WI38 (cell line): Measurements from ENCODE around the gene AGAP1.

Source experiments
- H3K4me3 ChIP-seq: 2 replicates; pipeline ENCODE4 v1.5.1; 2011; ENCODE audit warnings: low read depth, mild to moderate bottlenecking, control low read depth, low read length
- CTCF ChIP-seq: IDR thresholded peaks from 2 replicates; pipeline ENCODE4 v1.5.1; 2012; ENCODE audit warnings: low read depth, mild to moderate bottlenecking, control low read depth, low read length

The AGAP1 gene

DNA sequence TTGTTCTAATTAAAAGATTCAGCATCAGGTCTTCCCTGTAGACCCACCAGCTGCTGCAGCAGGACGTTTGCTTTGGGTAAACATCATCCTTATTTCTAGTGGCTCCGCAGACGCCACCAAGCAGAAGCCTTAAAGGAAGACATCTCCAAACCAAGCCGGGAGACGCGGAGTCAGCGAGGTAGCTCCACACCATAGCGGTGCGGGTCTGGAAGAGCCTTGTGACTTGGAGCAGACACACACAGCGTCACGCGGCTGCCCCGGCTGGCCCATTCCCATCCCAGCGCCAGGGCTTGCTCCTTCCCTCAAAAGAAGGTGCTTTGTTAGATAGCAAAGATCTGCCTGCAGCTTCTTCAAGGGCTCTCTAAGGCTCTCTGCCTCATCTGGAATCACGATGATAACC, 437.8 kb downstream of the AGAP1 start:
- no peak overlapping the region for H3K4me3 ChIP-seq
- TF ChIP-seq CTCF: no peak

DNA sequence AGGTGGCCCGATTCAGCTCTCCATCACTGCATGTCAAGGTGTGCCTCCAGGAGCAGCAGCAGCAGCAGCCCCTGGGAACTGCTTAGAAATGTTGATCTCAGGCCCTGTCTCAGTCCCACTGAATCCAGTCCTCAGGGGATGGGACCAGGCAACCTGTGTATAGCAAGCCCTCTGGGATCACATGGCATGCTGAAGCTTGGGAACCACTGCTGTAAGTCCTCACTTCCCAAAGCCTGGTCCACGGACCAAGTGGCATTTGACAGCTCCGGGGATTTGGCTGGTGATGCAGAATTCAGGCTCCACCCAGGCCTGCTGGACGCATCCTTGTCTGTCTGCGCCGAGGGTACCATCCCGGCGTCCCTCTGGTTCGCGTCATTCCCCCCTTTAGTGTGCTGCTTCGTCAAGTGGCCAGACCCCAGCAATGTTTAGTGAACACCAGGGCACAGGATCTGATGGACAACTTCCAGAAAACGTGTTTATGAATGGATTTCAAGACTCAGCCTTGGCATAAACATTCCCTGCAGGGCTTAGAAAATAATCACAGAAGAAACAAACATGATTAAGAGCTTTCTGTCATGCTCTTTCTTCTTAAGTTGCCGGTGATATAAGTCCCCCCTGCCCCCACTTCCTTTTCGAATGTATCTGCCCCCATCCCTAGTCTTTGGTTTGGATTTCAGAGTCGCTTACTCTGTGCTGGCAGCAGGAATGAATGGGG, 440.4 kb downstream of the AGAP1 start:
- TF ChIP-seq CTCF: no peak
- H3K4me3 ChIP-seq: no peak overlapping the region

DNA sequence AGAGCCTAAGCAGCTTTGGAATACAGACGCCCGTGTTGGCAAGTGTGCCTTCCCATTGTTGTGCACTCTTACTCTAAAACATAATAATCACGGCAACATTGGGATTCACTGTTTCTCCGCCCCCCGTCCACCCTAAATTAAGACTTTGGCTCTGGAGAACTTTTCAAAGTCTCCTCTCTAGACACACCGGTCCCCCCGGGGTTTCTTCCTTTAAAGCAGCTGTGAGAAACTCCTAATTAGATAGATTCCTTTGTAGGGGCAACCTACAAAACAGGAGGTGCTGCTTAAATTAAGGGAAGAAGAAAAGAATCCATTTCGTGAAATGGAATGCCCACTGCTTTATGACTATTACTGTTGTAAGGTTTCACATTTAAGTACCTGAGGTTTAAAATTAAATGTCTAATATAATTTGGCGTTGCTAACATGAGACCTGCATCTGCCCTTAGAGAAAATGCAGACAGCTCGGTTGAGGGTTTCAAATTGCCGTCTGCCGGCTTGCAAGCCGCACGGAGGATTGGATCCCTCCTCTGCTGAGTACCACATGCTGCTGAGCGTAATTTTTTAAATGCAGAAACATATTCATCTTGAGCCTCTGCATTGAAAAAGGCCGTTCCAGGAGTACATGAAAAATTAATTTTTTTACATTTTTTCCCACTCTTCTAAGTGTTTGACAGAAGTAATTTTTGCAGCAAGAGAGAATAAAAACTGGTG, 441.1 kb downstream of the AGAP1 start:
- no peak for TF ChIP-seq CTCF
- no peak overlapping the region for H3K4me3 ChIP-seq

DNA sequence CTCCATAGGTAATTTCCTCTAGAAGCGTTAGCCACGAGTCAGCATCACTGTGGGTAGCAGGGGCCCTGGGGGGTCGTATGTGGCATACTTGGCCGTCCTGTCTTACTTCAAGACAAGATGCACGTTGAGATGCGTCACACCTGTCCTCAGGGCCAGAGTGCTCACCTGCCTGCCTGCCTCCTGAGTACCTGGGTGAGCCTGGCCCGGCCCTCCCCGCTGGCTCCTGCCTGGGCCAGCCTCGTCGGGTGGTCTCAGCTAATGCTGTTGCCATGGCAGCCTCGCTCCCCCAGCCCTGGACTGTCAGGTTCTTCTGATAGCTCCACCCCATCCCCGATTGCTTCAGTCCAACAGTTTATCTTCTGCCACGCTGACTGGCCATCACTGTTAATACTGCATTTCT, 441.9 kb downstream of the AGAP1 start:
- TF ChIP-seq CTCF: no peak
- H3K4me3 ChIP-seq: no peak overlapping the region

DNA sequence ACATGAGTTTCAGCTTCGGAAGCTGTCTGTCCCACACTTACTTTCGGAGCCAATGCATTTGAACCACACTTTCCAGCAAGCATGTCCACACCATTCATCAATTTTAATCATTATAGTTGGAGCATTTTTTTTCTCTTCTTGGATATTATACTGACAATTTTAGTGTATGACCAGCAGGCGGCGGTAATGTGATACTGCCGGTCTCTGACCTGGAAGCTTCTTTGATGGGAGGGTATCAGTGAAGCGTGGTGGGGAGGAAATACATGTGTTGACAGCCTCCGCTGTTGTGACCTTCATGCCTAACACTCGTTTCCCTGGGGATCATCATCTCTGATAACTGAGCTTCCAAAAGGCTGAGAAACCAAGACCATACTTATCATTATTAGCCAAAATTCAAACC, 442.6 kb downstream of the AGAP1 start:
- no peak overlapping the region for H3K4me3 ChIP-seq
- TF ChIP-seq CTCF: peak; percentile 48

- TF ChIP-seq CTCF: no peak
These were observed 443.2 kb downstream of the AGAP1 start for GRCh38 chr2:235937087-235937486.

GRCh38 chr2:235937526-235937925, 443.7 kb downstream of the AGAP1 start:
- no peak for TF ChIP-seq CTCF

More at GRCh38 chr2:235937087-235937486, 443.2 kb downstream of the AGAP1 start:
- no peak overlapping the region for H3K4me3 ChIP-seq

More at GRCh38 chr2:235937526-235937925, 443.7 kb downstream of the AGAP1 start:
- no peak overlapping the region for H3K4me3 ChIP-seq
